HEK293 (cell line): ENCODE data around the gene PER1.

Source experiments
- CTCF ChIA-PET: fragments of 350-600 bp; formaldehyde crosslinking; extraction: SDS; loops from one replicate; lab custom pipeline; 2021; ENCODE audit warnings: antibody characterized with exemption; lab: Yijun Ruan, JAX
- POLR2A ChIA-PET: fragments of 300-600 bp; formaldehyde crosslinking; extraction: SDS; loops from one replicate; lab custom pipeline; 2020; ENCODE audit warnings: antibody characterized with exemption, inconsistent platforms; lab: Yijun Ruan, JAX
- H3K27ac ChIP-seq: fragments of 200-500 bp; sonication (Bioruptor generic); 2 replicates; pipeline ENCODE4 v1.5.1; 2014; ENCODE audit warnings: low read depth, low read length, control low read depth, inconsistent platforms; ENCODE audit errors: extremely low read depth
- H3K36me3 ChIP-seq, 2 experiments: fragments of 200-500 bp in 1 of 2; sonication (Bioruptor generic) in 1 of 2; 1 replicate in 1 of 2; 2 replicates in 1 of 2; pipeline ENCODE4 v1.5.1; 2014 to 2017; ENCODE audit warnings: inconsistent platforms in 2 of 2, low read length in 2 of 2; ENCODE audit not compliant: control insufficient read depth in 2 of 2, insufficient read depth in 1 of 2
- H3K4me1 ChIP-seq: fragments of 200-500 bp; sonication (Bioruptor generic); 2 replicates; pipeline ENCODE4 v1.5.1; 2014; ENCODE audit warnings: mild to moderate bottlenecking, low read length, inconsistent platforms; ENCODE audit not compliant: control insufficient read depth, insufficient read depth
- H3K4me3 ChIP-seq: 2 replicates; pipeline ENCODE4 v1.5.1; 2011; ENCODE audit warnings: low read depth, mild to moderate bottlenecking, control low read depth, low read length, moderate library complexity
- H3K9me3 ChIP-seq: fragments of 200-500 bp; sonication (Bioruptor generic); 2 replicates; pipeline ENCODE4 v1.5.1; 2014; ENCODE audit warnings: low read depth, low read length, inconsistent platforms; ENCODE audit not compliant: control insufficient read depth, insufficient read depth
- BCL11A ChIP-seq: fragments of 450-650 bp; formaldehyde crosslinking; IDR thresholded peaks from 2 replicates; pipeline ENCODE4 v1.5.1; 2016; ENCODE audit warnings: low read depth, missing biosample characterization, missing genetic modification characterization
- BCL11B ChIP-seq: fragments of 450-650 bp; formaldehyde crosslinking; IDR thresholded peaks from 2 replicates; pipeline ENCODE4 v1.5.1; 2016; ENCODE audit warnings: low read depth, missing biosample characterization, missing genetic modification characterization
- HOXC10 ChIP-seq: sonication (generic); formaldehyde crosslinking; IDR thresholded peaks from 2 replicates; pipeline ENCODE4 v1.8.1; 2023; ENCODE audit warnings: mild to moderate bottlenecking, missing genetic modification reagents
- YY1 ChIP-seq: fragments of 450-650 bp; formaldehyde crosslinking; IDR thresholded peaks from 2 replicates; pipeline ENCODE4 v1.5.1; 2018; ENCODE audit warnings: missing biosample characterization, missing genetic modification characterization
- ZBTB11 ChIP-seq: fragments of 450-650 bp; formaldehyde crosslinking; conservative IDR thresholded peaks from 2 replicates; pipeline ENCODE4 v1.5.1; 2016; ENCODE audit warnings: low read depth, missing biosample characterization, missing genetic modification characterization
- ZBTB48 ChIP-seq: fragments of 450-650 bp; formaldehyde crosslinking; IDR thresholded peaks from 2 replicates; pipeline ENCODE4 v1.5.1; 2016; ENCODE audit warnings: missing biosample characterization, missing genetic modification characterization
- ZBTB8A ChIP-seq: fragments of 450-650 bp; formaldehyde crosslinking; IDR thresholded peaks from 2 replicates; pipeline ENCODE4 v1.5.1; 2016; ENCODE audit warnings: missing biosample characterization, missing genetic modification characterization
- ZFP69B ChIP-seq: fragments of 450-650 bp; formaldehyde crosslinking; IDR thresholded peaks from 2 replicates; pipeline ENCODE4 v1.5.1; 2016; ENCODE audit warnings: missing biosample characterization, missing genetic modification characterization
- ZNF133 ChIP-seq: fragments of 450-650 bp; formaldehyde crosslinking; IDR thresholded peaks from 2 replicates; pipeline ENCODE4 v1.5.1; 2016; ENCODE audit warnings: missing biosample characterization, missing genetic modification characterization
- ZNF221 ChIP-seq: fragments of 450-650 bp; formaldehyde crosslinking; IDR thresholded peaks from 2 replicates; pipeline ENCODE4 v1.5.1; 2017; ENCODE audit warnings: missing biosample characterization, missing genetic modification characterization, borderline replicate concordance
- ZNF391 ChIP-seq: fragments of 450-650 bp; formaldehyde crosslinking; IDR thresholded peaks from 2 replicates; pipeline ENCODE4 v1.5.1; 2016; ENCODE audit warnings: low read depth, missing biosample characterization, missing genetic modification characterization, borderline replicate concordance
- ZNF48 ChIP-seq: fragments of 450-650 bp; formaldehyde crosslinking; IDR thresholded peaks from 2 replicates; pipeline ENCODE4 v1.5.1; 2016; ENCODE audit warnings: missing biosample characterization, missing genetic modification characterization
- ZNF660 ChIP-seq: fragments of 450-650 bp; IDR thresholded peaks from 2 replicates; pipeline ENCODE4 v1.5.1; 2018; ENCODE audit warnings: missing biosample characterization, mild to moderate bottlenecking, missing genetic modification characterization
- ZNF664 ChIP-seq: fragments of 450-650 bp; formaldehyde crosslinking; IDR thresholded peaks from 2 replicates; pipeline ENCODE4 v1.5.1; 2016; ENCODE audit warnings: missing biosample characterization, missing genetic modification characterization
- ZNF677 ChIP-seq: fragments of 450-650 bp; IDR thresholded peaks from 2 replicates; pipeline ENCODE4 v1.5.0; 2018; ENCODE audit warnings: missing biosample characterization, mild to moderate bottlenecking, missing genetic modification characterization, moderate library complexity
- ZNF76 ChIP-seq: fragments of 450-650 bp; formaldehyde crosslinking; IDR thresholded peaks from 2 replicates; pipeline ENCODE4; 2016; ENCODE audit warnings: low read depth, missing biosample characterization, missing genetic modification characterization, borderline replicate concordance
- ZNF792 ChIP-seq: fragments of 450-650 bp; formaldehyde crosslinking; IDR thresholded peaks from 2 replicates; pipeline ENCODE4 v1.5.1; 2016; ENCODE audit warnings: missing biosample characterization, missing genetic modification characterization
- ZNF837 ChIP-seq: fragments of 450-650 bp; formaldehyde crosslinking; IDR thresholded peaks from 2 replicates; pipeline ENCODE4 v1.5.1; 2016; ENCODE audit warnings: missing biosample characterization, missing genetic modification characterization
- TF ChIP-seq, protein P1 (sequence below): fragments of 450-650 bp; formaldehyde crosslinking; IDR thresholded peaks from 2 replicates; pipeline ENCODE4 v1.5.1; 2016; ENCODE audit warnings: missing biosample characterization, missing genetic modification characterization
- TF ChIP-seq, protein P2 (sequence below): fragments of 450-650 bp; formaldehyde crosslinking; IDR thresholded peaks from 2 replicates; pipeline ENCODE4 v1.5.1; 2016; ENCODE audit warnings: missing biosample characterization, missing genetic modification characterization
- TF ChIP-seq, protein P3 (sequence below): fragments of 450-650 bp; formaldehyde crosslinking; IDR thresholded peaks from 2 replicates; pipeline ENCODE4 v1.5.1; 2016; ENCODE audit warnings: missing biosample characterization, missing genetic modification characterization

The PER1 gene

GRCh38 chr17:8120520-8121406 is 31.4 kb downstream of the PER1 start (continued):
- TF ChIP-seq ZNF221 (tag by site-specific recombination) (0 out of 2 replicates have a peak, but pooled peaks have one; percentile 17), ZNF660 (tag by site-specific recombination) (peak; percentile 75)
- TF ChIP-seq, all 188 proteins: peak for 88

- Histone ChIP-seq H3K4me3 (peak overlapping the region; percentile 70), H3K4me1 (peaks cover 7% of the 10 kb centered on the region), H3K27ac (peak overlapping the region; percentile 35; the same call in 1 of the 2 replicates), H3K36me3 (no peaks in the 10 kb centered on the region), H3K9me3 (no peaks in the 10 kb centered on the region)
- POLR2A ChIA-PET = interaction anchor here (0.6 to 3.5 kb wide), 19 partner anchors 9 to 790 kb away, joined by 3 to 32 read pairs (median 7); partner anchors contain the start of genes AURKB, BORCS6, CTC1 and PFAS
- CTCF ChIA-PET = interaction anchor here (0.5 to 3.5 kb wide), 55 partner anchors 10 to 662 kb away, joined by 3 to 81 read pairs (median 5); partner anchors contain the start of genes ALOX12B, AURKB and CTC1
- TF ChIP-seq, protein P1, sequence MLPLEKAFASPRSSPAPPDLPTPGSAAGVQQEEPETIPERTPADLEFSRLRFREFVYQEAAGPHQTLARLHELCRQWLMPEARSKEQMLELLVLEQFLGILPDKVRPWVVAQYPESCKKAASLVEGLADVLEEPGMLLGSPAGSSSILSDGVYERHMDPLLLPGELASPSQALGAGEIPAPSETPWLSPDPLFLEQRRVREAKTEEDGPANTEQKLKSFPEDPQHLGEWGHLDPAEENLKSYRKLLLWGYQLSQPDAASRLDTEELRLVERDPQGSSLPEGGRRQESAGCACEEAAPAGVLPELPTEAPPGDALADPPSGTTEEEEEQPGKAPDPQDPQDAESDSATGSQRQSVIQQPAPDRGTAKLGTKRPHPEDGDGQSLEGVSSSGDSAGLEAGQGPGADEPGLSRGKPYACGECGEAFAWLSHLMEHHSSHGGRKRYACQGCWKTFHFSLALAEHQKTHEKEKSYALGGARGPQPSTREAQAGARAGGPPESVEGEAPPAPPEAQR = peak; percentile 50; the same call in 1 of the 2 replicates
- no peak for TF ChIP-seq ZNF133 (tag by site-specific recombination)
- TF ChIP-seq ZBTB48 = peak; percentile 18; the same call in 1 of the 2 replicates
- no peak for TF ChIP-seq ZNF837
- TF ChIP-seq ZNF677 (tag by site-specific recombination) = peak; percentile 91
- peak; percentile 5; the same call in 1 of the 2 replicates for TF ChIP-seq YY1 (tag by site-specific recombination)
- TF ChIP-seq BCL11B (tag by site-specific recombination) = peak; percentile 52; the same call in 1 of the 2 replicates
- peak; percentile 43; the same call in 1 of the 2 replicates for TF ChIP-seq ZNF391 (tag by site-specific recombination)
- TF ChIP-seq ZNF48 (tag by site-specific recombination) = no peak
- 0 out of 2 replicates have a peak, but pooled peaks have one; percentile 16 for TF ChIP-seq HOXC10 (CRISPR knock-in tag)
- TF ChIP-seq, protein P2, sequence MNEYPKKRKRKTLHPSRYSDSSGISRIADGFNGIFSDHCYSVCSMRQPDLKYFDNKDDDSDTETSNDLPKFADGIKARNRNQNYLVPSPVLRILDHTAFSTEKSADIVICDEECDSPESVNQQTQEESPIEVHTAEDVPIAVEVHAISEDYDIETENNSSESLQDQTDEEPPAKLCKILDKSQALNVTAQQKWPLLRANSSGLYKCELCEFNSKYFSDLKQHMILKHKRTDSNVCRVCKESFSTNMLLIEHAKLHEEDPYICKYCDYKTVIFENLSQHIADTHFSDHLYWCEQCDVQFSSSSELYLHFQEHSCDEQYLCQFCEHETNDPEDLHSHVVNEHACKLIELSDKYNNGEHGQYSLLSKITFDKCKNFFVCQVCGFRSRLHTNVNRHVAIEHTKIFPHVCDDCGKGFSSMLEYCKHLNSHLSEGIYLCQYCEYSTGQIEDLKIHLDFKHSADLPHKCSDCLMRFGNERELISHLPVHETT (tag by site-specific recombination) = peak; percentile 12; the same call in 1 of the 2 replicates
- TF ChIP-seq, protein P3, sequence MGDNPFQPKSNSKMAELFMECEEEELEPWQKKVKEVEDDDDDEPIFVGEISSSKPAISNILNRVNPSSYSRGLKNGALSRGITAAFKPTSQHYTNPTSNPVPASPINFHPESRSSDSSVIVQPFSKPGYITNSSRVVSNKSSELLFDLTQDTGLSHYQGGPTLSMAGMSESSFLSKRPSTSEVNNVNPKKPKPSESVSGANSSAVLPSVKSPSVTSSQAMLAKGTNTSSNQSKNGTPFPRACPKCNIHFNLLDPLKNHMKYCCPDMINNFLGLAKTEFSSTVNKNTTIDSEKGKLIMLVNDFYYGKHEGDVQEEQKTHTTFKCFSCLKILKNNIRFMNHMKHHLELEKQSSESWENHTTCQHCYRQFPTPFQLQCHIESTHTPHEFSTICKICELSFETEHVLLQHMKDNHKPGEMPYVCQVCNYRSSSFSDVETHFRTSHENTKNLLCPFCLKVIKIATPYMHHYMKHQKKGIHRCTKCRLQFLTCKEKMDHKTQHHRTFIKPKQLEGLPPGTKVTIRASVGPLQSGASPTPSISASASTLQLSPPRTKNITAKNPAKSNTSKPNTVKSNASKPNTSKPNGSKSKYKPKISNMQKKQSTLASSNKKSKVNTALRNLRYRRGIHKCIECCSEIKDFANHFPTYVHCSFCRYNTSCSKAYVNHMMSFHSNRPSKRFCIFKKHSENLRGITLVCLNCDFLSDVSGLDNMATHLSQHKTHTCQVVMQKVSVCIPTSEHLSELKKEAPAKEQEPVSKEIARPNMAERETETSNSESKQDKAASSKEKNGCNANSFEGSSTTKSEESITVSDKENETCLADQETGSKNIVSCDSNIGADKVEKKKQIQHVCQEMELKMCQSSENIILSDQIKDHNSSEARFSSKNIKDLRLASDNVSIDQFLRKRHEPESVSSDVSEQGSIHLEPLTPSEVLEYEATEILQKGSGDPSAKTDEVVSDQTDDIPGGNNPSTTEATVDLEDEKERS (tag by site-specific recombination) = peak; percentile 47
- peak; percentile 77 for TF ChIP-seq ZNF664 (tag by site-specific recombination)
- TF ChIP-seq ZFP69B (tag by site-specific recombination) = peak; percentile 72
- peak; percentile 73; the same call in 1 of the 2 replicates for TF ChIP-seq ZBTB8A (tag by site-specific recombination)
- TF ChIP-seq BCL11A (tag by site-specific recombination) = 0 out of 2 replicates have a peak, but pooled peaks have one; percentile 45
- TF ChIP-seq ZBTB11 (tag by site-specific recombination) = peak; percentile 50; the same call in 1 of the 2 replicates
- TF ChIP-seq ZNF76 (tag by site-specific recombination) = no peak; the same call in 1 of the 2 replicates
- peak; percentile 12; the same call in 1 of the 2 replicates for TF ChIP-seq ZNF792
Observed at GRCh38 chr17:8119581-8120519, 32.4 kb downstream of the PER1 start.
